Measurements from ENCODE around the gene FNDC3B. TPM values are rescaled to one million over a fixed set of nuclear protein-coding genes. Genes with fewer than 3 reads are reported as not detected.

Gene FNDC3B
- total RNA-seq, 1 experiment from 2014 or later: 173 TPM

DNA sequence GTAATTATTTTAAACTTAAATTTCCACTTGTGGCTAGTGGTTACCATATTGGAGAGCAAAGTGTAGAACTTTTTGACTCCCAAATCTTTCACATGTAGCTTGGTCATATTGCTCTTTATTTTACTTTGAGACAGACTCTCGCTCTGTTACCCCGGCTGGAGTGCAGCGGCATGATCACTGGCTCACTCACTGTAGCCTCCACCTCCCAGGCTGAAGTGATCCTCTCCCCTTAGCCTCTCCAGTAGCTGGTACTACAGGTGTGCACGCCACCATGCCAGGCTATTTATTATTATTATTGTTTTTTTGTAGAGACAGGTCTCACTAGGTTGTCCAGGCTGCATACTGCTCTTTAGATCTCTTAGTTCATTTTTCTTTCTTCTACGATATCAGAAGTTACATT is 3.9 kb downstream of the FNDC3B start:
- DNase-seq (ENCODE audit: low read depth, low spot score): no peak
- CTCF ChIA-PET: no interaction called here
- peaks cover 12% of the 10 kb centered on the region for H3K36me3 ChIP-seq (ENCODE audit: control insufficient read depth, insufficient read depth, low read length)
- no TSS peak for BruUV-seq (replicated peaks)
- intact Hi-C loops (cut with micrococcal nuclease; ENCODE audit: unreplicated experiment): loop anchor here (5.0 kb wide), 1 partner anchor 94 kb away; no protein-coding TSS in a partner anchor
- POLR2A ChIA-PET: no interaction called here
- peaks cover 56% of the 10 kb centered on the region for H3K4me1 ChIP-seq (ENCODE audit: control insufficient read depth, insufficient read depth, low read length)
- H3K9me3 ChIP-seq (ENCODE audit: control insufficient read depth, insufficient read depth, low read depth, low read length): no peaks in the 10 kb centered on the region
- peak overlapping the region; percentile 97 for H3K27ac ChIP-seq (ENCODE audit: low read length)
- TF ChIP-seq, protein P1, sequence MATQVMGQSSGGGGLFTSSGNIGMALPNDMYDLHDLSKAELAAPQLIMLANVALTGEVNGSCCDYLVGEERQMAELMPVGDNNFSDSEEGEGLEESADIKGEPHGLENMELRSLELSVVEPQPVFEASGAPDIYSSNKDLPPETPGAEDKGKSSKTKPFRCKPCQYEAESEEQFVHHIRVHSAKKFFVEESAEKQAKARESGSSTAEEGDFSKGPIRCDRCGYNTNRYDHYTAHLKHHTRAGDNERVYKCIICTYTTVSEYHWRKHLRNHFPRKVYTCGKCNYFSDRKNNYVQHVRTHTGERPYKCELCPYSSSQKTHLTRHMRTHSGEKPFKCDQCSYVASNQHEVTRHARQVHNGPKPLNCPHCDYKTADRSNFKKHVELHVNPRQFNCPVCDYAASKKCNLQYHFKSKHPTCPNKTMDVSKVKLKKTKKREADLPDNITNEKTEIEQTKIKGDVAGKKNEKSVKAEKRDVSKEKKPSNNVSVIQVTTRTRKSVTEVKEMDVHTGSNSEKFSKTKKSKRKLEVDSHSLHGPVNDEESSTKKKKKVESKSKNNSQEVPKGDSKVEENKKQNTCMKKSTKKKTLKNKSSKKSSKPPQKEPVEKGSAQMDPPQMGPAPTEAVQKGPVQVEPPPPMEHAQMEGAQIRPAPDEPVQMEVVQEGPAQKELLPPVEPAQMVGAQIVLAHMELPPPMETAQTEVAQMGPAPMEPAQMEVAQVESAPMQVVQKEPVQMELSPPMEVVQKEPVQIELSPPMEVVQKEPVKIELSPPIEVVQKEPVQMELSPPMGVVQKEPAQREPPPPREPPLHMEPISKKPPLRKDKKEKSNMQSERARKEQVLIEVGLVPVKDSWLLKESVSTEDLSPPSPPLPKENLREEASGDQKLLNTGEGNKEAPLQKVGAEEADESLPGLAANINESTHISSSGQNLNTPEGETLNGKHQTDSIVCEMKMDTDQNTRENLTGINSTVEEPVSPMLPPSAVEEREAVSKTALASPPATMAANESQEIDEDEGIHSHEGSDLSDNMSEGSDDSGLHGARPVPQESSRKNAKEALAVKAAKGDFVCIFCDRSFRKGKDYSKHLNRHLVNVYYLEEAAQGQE (IDR thresholded peaks at IDR 0.05; ENCODE audit: insufficient read depth in 1 of 2, low read depth in 2 of 2, low read length in 1 of 2): no peak
- TF ChIP-seq TCF7L2 (IDR thresholded peaks at IDR 0.05; ENCODE audit: low read depth, low read length) (no peak), SIN3A (IDR thresholded peaks at IDR 0.05; ENCODE audit: borderline replicate concordance, insufficient read depth, low read depth, low read length) (no peak), POLR2AphosphoS5 (IDR thresholded peaks at IDR 0.05; ENCODE audit: low read depth, low read length) (no peak)
- TF ChIP-seq, protein P2, sequence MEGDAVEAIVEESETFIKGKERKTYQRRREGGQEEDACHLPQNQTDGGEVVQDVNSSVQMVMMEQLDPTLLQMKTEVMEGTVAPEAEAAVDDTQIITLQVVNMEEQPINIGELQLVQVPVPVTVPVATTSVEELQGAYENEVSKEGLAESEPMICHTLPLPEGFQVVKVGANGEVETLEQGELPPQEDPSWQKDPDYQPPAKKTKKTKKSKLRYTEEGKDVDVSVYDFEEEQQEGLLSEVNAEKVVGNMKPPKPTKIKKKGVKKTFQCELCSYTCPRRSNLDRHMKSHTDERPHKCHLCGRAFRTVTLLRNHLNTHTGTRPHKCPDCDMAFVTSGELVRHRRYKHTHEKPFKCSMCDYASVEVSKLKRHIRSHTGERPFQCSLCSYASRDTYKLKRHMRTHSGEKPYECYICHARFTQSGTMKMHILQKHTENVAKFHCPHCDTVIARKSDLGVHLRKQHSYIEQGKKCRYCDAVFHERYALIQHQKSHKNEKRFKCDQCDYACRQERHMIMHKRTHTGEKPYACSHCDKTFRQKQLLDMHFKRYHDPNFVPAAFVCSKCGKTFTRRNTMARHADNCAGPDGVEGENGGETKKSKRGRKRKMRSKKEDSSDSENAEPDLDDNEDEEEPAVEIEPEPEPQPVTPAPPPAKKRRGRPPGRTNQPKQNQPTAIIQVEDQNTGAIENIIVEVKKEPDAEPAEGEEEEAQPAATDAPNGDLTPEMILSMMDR (IDR thresholded peaks at IDR 0.05): no peak
- ATAC-seq: no peak
- peak overlapping the region; percentile 90 to 91 for H3K4me3 ChIP-seq (ENCODE audit: low read depth in 2 of 2, low read length in 2 of 2)
- H3K27me3 ChIP-seq (ENCODE audit: control insufficient read depth, insufficient read depth, low read length): no peaks in the 10 kb centered on the region
- in situ Hi-C loops (cut with HindIII; ENCODE audit: low pct_unique_long_range_greater_than_20kb, low sequenced_read_pairs): no loop called here

DNA sequence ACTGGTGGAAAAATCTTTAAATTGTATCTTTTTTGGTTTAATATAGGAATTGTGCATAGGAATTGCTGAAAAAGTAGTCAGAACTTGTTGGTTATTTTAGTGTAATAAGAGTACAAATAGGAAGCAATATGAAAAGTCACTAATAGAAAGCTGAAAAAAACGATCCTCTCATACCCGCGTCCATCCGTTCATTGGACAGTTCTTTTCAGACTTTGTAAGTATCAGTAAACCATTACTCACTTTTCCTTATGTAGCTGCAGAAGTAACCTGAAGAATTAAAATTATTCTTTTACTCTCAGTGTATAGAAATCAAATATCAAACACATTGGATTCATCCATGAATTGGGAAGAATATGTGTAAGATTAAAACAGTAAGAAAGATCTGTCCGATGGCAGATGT is 4.4 kb downstream of the FNDC3B start:
- no peaks in the 10 kb centered on the region for H3K9me3 ChIP-seq (ENCODE audit: control insufficient read depth, insufficient read depth, low read depth, low read length)
- H3K4me1 ChIP-seq (ENCODE audit: control insufficient read depth, insufficient read depth, low read length): peaks cover 53% of the 10 kb centered on the region
- ChIA-PET POLR2A (interaction anchor here (0.7 kb wide), 1 partner anchor 423 kb away, joined by 6 read pairs; no protein-coding TSS in a partner anchor), CTCF (no interaction called here)
- BruUV-seq (replicated peaks): no TSS peak
- no peak for ATAC-seq
- no peaks in the 10 kb centered on the region for H3K27me3 ChIP-seq (ENCODE audit: control insufficient read depth, insufficient read depth, low read length)
- intact Hi-C loops (cut with micrococcal nuclease; ENCODE audit: unreplicated experiment) (loop anchor here (5.0 kb wide), 1 partner anchor 94 kb away; no protein-coding TSS in a partner anchor), in situ Hi-C loops (cut with HindIII; ENCODE audit: low pct_unique_long_range_greater_than_20kb, low sequenced_read_pairs) (no loop called here)
- H3K36me3 ChIP-seq (ENCODE audit: control insufficient read depth, insufficient read depth, low read length): peaks cover 12% of the 10 kb centered on the region
- peak overlapping the region in 1 of 2 experiments; percentile 90; a peak in 2 of 4 replicates for H3K4me3 ChIP-seq (ENCODE audit: low read depth in 2 of 2, low read length in 2 of 2)
- TF ChIP-seq SIN3A (IDR thresholded peaks at IDR 0.05; ENCODE audit: borderline replicate concordance, insufficient read depth, low read depth, low read length) (no peak), TCF7L2 (IDR thresholded peaks at IDR 0.05; ENCODE audit: low read depth, low read length) (no peak), POLR2AphosphoS5 (IDR thresholded peaks at IDR 0.05; ENCODE audit: low read depth, low read length) (no peak)
- TF ChIP-seq, protein P1 (IDR thresholded peaks at IDR 0.05; ENCODE audit: insufficient read depth in 1 of 2, low read depth in 2 of 2, low read length in 1 of 2): no peak
- TF ChIP-seq, protein P2 (IDR thresholded peaks at IDR 0.05): no peak
- no peak for DNase-seq (ENCODE audit: low read depth, low spot score)
- H3K27ac ChIP-seq (ENCODE audit: low read length): peak overlapping the region; percentile 97; the same call in 1 of the 2 replicates
